BLaER1 treated with 17β-estradiol and CSF1 and Interleukin-3, amounts not matched to agents 10 nM and 100 nM (cell line): ENCODE measurements around the gene AMPD3.

ENCODE experiments used
- H3K27ac ChIP-seq, 11 experiments: shearing (Covaris generic); formaldehyde crosslinking; 2 replicates each; pipeline ENCODE4 v1.8.1; 2022
- H3K27me3 ChIP-seq, 11 experiments: shearing (Covaris generic); formaldehyde crosslinking; 2 replicates each; pipeline ENCODE4 v1.8.1; 2022
- H3K36me3 ChIP-seq, 11 experiments: shearing (Covaris generic); formaldehyde crosslinking; 2 replicates each; pipeline ENCODE4 v1.8.1; 2022
- H3K4me1 ChIP-seq, 10 experiments: shearing (Covaris generic); formaldehyde crosslinking; 2 replicates each; pipeline ENCODE4 v1.8.1; 2022
- H3K4me2 ChIP-seq, 11 experiments: shearing (Covaris generic); formaldehyde crosslinking; 2 replicates each; pipeline ENCODE4 v1.8.1; 2022
- H3K4me3 ChIP-seq, 10 experiments: shearing (Covaris generic); formaldehyde crosslinking; 2 replicates each; pipeline ENCODE4 v1.8.1; 2022
- H3K9ac ChIP-seq, 11 experiments: shearing (Covaris generic); formaldehyde crosslinking; 2 replicates each; pipeline ENCODE4 v1.8.1; 2022
- H3K9me3 ChIP-seq, 11 experiments: shearing (Covaris generic); formaldehyde crosslinking; replicated peaks in 1 of 11; 2 replicates each; pipeline ENCODE4 v1.8.1; 2022
- H4K20me1 ChIP-seq, 11 experiments: shearing (Covaris generic); formaldehyde crosslinking; 2 replicates each; pipeline ENCODE4 v1.8.1; 2022
- Cebpa-rat ChIP-seq, 11 experiments: shearing (Covaris generic); IDR thresholded peaks; 2 replicates each; pipeline ENCODE4 v1.8.1; 2022

Gene AMPD3

GRCh38 chr11:10485646-10486045 is 30.6 kb downstream of the AMPD3 start:
- Histone ChIP-seq H3K4me1 (peaks cover 0 to 10% (median 0%) of the 10 kb centered on the region in 10 experiments; a peak in 5 of 20 replicates), H3K27me3 (no peaks in the 10 kb centered on the region), H3K36me3 (peaks cover 65 to 100% (median 100%) of the 10 kb centered on the region in 11 experiments), H3K4me3 (no peak overlapping the region), H3K9me3 (no peaks in the 10 kb centered on the region), H3K9ac (no peak overlapping the region), H3K27ac (no peak overlapping the region), H3K4me2 (no peak overlapping the region), H4K20me1 (peaks cover 0 to 100% (median 6%) of the 10 kb centered on the region in 11 experiments; a peak in 10 of 22 replicates)
- TF ChIP-seq Cebpa-rat (IDR thresholded peaks at IDR 0.05), result no peak

DNA sequence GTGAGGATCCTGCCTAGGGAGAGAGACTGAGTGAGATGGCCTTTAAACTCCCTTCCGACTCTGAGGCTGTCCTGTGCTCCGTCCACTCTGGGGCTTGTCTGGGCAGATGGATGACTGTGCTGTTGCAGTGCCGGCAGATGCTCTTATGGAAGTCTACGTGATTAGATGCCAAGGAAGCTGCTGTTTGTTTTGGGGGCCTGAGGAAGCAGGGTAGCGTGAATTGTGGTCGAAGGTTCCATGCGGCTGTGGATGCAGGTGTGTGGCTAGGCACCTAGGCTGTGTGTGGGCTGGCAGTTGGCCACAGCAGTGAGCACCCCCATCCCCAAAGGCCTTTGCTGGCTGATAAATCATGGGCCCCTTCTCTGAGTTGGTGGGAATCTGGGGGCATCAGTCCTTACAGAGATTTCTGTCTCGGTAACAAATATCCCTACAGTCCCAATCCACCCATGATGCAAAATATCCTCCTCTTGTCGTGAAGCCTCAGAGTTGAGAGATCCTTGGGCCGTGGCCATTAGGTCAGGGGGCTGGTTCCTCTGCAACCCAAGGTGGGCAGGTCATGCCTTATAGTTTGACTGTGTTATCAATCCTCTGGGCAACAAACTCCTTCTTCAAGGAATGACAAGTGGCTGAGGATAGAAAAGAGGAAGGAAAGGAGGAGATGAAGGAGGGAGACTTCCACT is 31.2 kb downstream of the AMPD3 start:
- no peak for TF ChIP-seq Cebpa-rat (IDR thresholded peaks at IDR 0.05)
- H3K9ac ChIP-seq, result no peak overlapping the region

GRCh38 chr11:10487002-10487647 is 32.1 kb downstream of the AMPD3 start:
- Histone ChIP-seq H4K20me1 (peaks cover 0 to 100% (median 6%) of the 10 kb centered on the region in 11 experiments; a peak in 10 of 22 replicates), H3K4me1 (peaks cover 0 to 14% (median 0%) of the 10 kb centered on the region in 10 experiments; a peak in 5 of 20 replicates), H3K4me2 (no peak overlapping the region), H3K4me3 (no peak overlapping the region), H3K9ac (no peak overlapping the region), H3K27me3 (no peaks in the 10 kb centered on the region), H3K9me3 (no peaks in the 10 kb centered on the region), H3K27ac (no peak overlapping the region), H3K36me3 (peaks cover 66 to 100% (median 100%) of the 10 kb centered on the region in 11 experiments)
- TF ChIP-seq Cebpa-rat (IDR thresholded peaks at IDR 0.05), result no peak

More for the DNA sequence above, 31.2 kb downstream of the AMPD3 start:
- Histone ChIP-seq H3K27me3 (no peaks in the 10 kb centered on the region), H3K27ac (no peak overlapping the region), H3K4me2 (no peak overlapping the region), H3K9me3 (no peaks in the 10 kb centered on the region), H4K20me1 (peaks cover 0 to 100% (median 6%) of the 10 kb centered on the region in 11 experiments; a peak in 10 of 22 replicates), H3K4me3 (no peak overlapping the region), H3K4me1 (peaks cover 0 to 14% (median 0%) of the 10 kb centered on the region in 10 experiments; a peak in 5 of 20 replicates), H3K36me3 (peaks cover 65 to 100% (median 100%) of the 10 kb centered on the region in 11 experiments)

GRCh38 chr11:10488121-10488933 is 33.3 kb downstream of the AMPD3 start:
- Histone ChIP-seq H3K4me3 (no peak overlapping the region), H3K36me3 (peaks cover 77 to 100% (median 100%) of the 10 kb centered on the region in 11 experiments), H3K4me1 (peaks cover 0 to 14% (median 0%) of the 10 kb centered on the region in 10 experiments; a peak in 5 of 20 replicates), H3K27ac (no peak overlapping the region), H3K9me3 (0 out of 22 replicates have a peak, but pooled peaks cover 0 to 6% (median 0%) of the 10 kb centered on the region in 11 experiments), H3K4me2 (no peak overlapping the region), H3K27me3 (no peaks in the 10 kb centered on the region), H4K20me1 (peaks cover 0 to 100% (median 3%) of the 10 kb centered on the region in 11 experiments; a peak in 10 of 22 replicates), H3K9ac (no peak overlapping the region)
- TF ChIP-seq Cebpa-rat (IDR thresholded peaks at IDR 0.05), result no peak

- Histone ChIP-seq H3K27me3 (no peaks in the 10 kb centered on the region), H3K4me1 (peaks cover 0 to 14% (median 0%) of the 10 kb centered on the region in 10 experiments; a peak in 5 of 20 replicates), H3K4me3 (no peak overlapping the region), H3K4me2 (no peak overlapping the region), H3K9ac (no peak overlapping the region), H4K20me1 (peaks cover 0 to 100% (median 0%) of the 10 kb centered on the region in 11 experiments; a peak in 8 of 22 replicates), H3K36me3 (peaks cover 85 to 100% (median 100%) of the 10 kb centered on the region in 11 experiments), H3K9me3 (0 out of 22 replicates have a peak, but pooled peaks cover 0 to 9% (median 0%) of the 10 kb centered on the region in 11 experiments), H3K27ac (no peak overlapping the region)
- TF ChIP-seq Cebpa-rat (IDR thresholded peaks at IDR 0.05), result no peak
Measured at GRCh38 chr11:10488934-10489691, 34.0 kb downstream of the AMPD3 start.

- H3K27me3 ChIP-seq, result no peaks in the 10 kb centered on the region
Measured at GRCh38 chr11:10490032-10490397, 35.0 kb downstream of the AMPD3 start.

DNA sequence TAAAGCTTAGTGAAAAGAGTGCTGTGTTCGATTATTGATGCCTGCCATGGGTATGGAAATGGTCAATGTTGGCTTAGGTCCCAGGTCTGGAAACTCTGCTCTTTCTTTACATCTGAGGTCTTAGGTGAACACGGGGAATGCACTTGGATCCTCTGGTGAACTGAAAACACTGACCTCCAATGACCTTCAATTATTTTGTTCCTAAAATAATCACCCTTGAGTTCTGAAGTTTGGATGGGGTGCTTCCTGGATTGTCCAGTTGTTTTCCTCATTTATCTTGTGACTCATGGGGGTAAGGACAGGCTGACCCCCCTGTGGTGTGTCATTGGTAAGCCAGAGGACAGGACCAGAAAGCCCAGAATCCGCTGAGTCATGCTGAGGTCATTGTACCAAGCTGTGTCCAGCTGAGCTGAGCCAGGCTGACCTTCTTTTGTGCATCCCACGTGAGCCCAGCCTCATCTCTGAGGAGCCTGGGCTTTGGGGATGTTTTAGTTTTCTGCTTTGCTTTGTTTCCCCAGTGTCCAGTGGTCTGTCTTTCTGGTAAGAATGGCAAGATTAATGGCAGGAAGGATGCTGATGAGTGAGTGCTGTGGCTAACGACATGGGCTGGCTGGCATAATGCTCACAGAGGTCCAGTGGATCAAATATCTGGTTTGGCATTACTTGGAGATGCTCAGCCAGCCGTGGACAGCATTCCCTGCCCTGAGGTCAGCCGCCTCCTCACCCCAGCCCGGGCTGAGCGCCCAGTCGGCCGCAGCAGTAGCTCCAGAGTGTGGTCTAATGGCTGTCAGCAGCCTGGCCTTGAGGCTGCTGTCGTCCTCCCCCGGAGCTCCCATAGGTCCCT is 35.6 kb downstream of the AMPD3 start:
- Histone ChIP-seq H3K36me3 (peaks cover 89 to 100% (median 100%) of the 10 kb centered on the region in 11 experiments), H3K9ac (no peak overlapping the region), H3K27ac (peak overlapping the region in 4 of 11 experiments; percentile 6 to 48 (median 22); a peak in 6 of 22 replicates), H3K4me3 (no peak overlapping the region), H3K27me3 (no peaks in the 10 kb centered on the region), H4K20me1 (peaks cover 0 to 100% (median 0%) of the 10 kb centered on the region in 11 experiments; a peak in 8 of 22 replicates), H3K4me1 (peaks cover 0 to 14% (median 0%) of the 10 kb centered on the region in 10 experiments; a peak in 5 of 20 replicates), H3K9me3 (0 out of 22 replicates have a peak, but pooled peaks cover 0 to 9% (median 0%) of the 10 kb centered on the region in 11 experiments), H3K4me2 (no peak overlapping the region)
- no peak for TF ChIP-seq Cebpa-rat (IDR thresholded peaks at IDR 0.05)

More at GRCh38 chr11:10490032-10490397, 35.0 kb downstream of the AMPD3 start:
- Histone ChIP-seq H3K9me3 (0 out of 22 replicates have a peak, but pooled peaks cover 0 to 9% (median 0%) of the 10 kb centered on the region in 11 experiments), H3K4me2 (no peak overlapping the region), H3K36me3 (peaks cover 89 to 100% (median 100%) of the 10 kb centered on the region in 11 experiments), H3K4me1 (peaks cover 0 to 14% (median 0%) of the 10 kb centered on the region in 10 experiments; a peak in 5 of 20 replicates), H4K20me1 (peaks cover 0 to 100% (median 0%) of the 10 kb centered on the region in 11 experiments; a peak in 8 of 22 replicates), H3K9ac (no peak overlapping the region), H3K27ac (peak overlapping the region in 2 of 11 experiments; percentile 17 to 28; a peak in 3 of 22 replicates), H3K4me3 (no peak overlapping the region)
- no peak for TF ChIP-seq Cebpa-rat (IDR thresholded peaks at IDR 0.05)
